Esophagus muscularis mucosa (tissue), 3 donors: Measurements from ENCODE around the gene VTI1A.

Experiments used
- CTCF ChIP-seq, 3 experiments: fragments of 200-600 bp in 2 of 3; fragments of 450-650 bp in 1 of 3; sonication (generic) in 2 of 3; IDR thresholded peaks; one replicate each; pipeline ENCODE4 v1.5.1; 2017 to 2019; ENCODE audit warnings: antibody characterized with exemption in 3 of 3, mild to moderate bottlenecking in 2 of 3, moderate library complexity in 1 of 3
- POLR2A ChIP-seq: fragments of 450-650 bp; IDR thresholded peaks from one replicate; pipeline ENCODE4 v1.6.1; 2017; ENCODE audit warnings: antibody characterized with exemption, moderate library complexity, mild to moderate bottlenecking, low read depth

DNA sequence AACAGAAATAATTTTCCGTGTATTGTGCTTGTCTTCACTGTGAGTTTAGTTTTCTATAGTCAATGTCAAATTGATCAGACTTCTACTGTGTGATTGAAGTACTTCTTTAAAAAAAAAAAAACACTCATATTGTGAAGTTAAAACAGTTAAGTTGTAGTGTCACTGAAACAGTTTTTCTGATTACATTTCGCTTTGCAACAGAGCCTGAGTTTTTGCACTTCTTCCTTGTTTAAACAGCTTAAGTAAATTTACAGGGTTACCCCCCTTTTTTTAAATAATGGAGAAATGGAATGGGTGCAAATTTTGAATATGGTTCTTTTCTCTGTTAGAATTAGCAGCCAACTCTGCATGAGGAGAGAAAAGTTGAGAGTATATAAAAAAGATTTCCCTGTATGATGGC, 117.3 kb downstream of the VTI1A start:
- TF ChIP-seq POLR2A (no peak), CTCF (IDR thresholded peaks at IDR 0.05) (no peak)
